ENCODE measurements around the gene ZBTB34. TPM values are rescaled to one million over a fixed set of nuclear protein-coding genes. Genes with fewer than 3 reads are reported as not detected.

Gene ZBTB34
- total RNA-seq, 1 donor from 2014 or later = 4.5 TPM

- intact Hi-C loops (cut with micrococcal nuclease) = no loop called here
- no peak for TF ChIP-seq CTCF (IDR thresholded peaks at IDR 0.05; ENCODE audit: borderline replicate concordance)
- no peak overlapping the region for H3K4me3 ChIP-seq
Observed at GRCh38 chr9:126877418-126877817, 17.0 kb downstream of the ZBTB34 start.

GRCh38 chr9:126879288-126879687, 18.8 kb downstream of the ZBTB34 start:
- no peak for TF ChIP-seq CTCF (IDR thresholded peaks at IDR 0.05; ENCODE audit: borderline replicate concordance)
- DNase-seq = no peak
- intact Hi-C loops (cut with micrococcal nuclease) = no loop called here
- H3K27me3 ChIP-seq (ENCODE audit: low read depth) = no peaks in the 10 kb centered on the region
- H3K4me3 ChIP-seq = no peak overlapping the region
- H3K27ac ChIP-seq (replicated peaks) = no peak overlapping the region
- H3K4me1 ChIP-seq = peaks cover 27% of the 10 kb centered on the region
- H3K9me3 ChIP-seq (replicated peaks) = no peaks in the 10 kb centered on the region
- H3K36me3 ChIP-seq = peaks cover 31% of the 10 kb centered on the region

More at GRCh38 chr9:126877418-126877817, 17.0 kb downstream of the ZBTB34 start:
- Histone ChIP-seq H3K9me3 (replicated peaks) (no peaks in the 10 kb centered on the region), H3K27ac (replicated peaks) (no peak overlapping the region), H3K36me3 (peaks cover 31% of the 10 kb centered on the region), H3K4me1 (peaks cover 36% of the 10 kb centered on the region), H3K27me3 (ENCODE audit: low read depth) (no peaks in the 10 kb centered on the region)
- DNase-seq = no peak

GRCh38 chr9:126880226-126880946, 19.9 kb downstream of the ZBTB34 start:
- no peak for TF ChIP-seq CTCF (IDR thresholded peaks at IDR 0.05; ENCODE audit: borderline replicate concordance)
- H3K4me1 ChIP-seq = peaks cover 29% of the 10 kb centered on the region
- H3K27me3 ChIP-seq (ENCODE audit: low read depth) = no peaks in the 10 kb centered on the region
- peaks cover 31% of the 10 kb centered on the region for H3K36me3 ChIP-seq
- H3K4me3 ChIP-seq = no peak overlapping the region
- H3K9me3 ChIP-seq (replicated peaks) = no peaks in the 10 kb centered on the region
- H3K27ac ChIP-seq (replicated peaks) = no peak overlapping the region
- intact Hi-C loops (cut with micrococcal nuclease) = no loop called here
- no peak for DNase-seq

DNA sequence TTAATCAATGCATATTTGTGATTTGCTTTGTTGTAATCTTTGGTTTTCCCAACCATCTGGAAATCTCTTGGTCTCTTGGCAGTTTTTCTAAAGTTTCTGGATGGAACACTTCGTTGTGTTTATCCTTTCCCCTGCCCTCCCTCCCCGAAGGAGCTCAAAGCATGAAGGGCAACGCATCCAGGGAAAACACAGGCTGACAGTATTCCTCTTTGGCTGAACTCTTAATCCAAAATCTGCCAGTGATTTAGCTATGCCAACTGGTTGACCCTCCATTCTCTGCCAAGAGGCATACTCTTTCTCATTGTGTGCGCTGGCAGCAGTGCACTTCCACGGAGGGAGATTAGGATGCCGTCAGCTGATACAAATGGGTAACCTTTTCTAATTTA, 20.5 kb downstream of the ZBTB34 start:
- Histone ChIP-seq H3K9me3 (replicated peaks) (no peaks in the 10 kb centered on the region), H3K4me3 (no peak overlapping the region), H3K27ac (replicated peaks) (no peak overlapping the region), H3K4me1 (peaks cover 33% of the 10 kb centered on the region), H3K27me3 (ENCODE audit: low read depth) (no peaks in the 10 kb centered on the region), H3K36me3 (peaks cover 31% of the 10 kb centered on the region)
- no peak for DNase-seq
- TF ChIP-seq CTCF (IDR thresholded peaks at IDR 0.05; ENCODE audit: borderline replicate concordance) = no peak
- intact Hi-C loops (cut with micrococcal nuclease) = no loop called here

- H3K36me3 ChIP-seq = peaks cover 31% of the 10 kb centered on the region
- no peaks in the 10 kb centered on the region for H3K27me3 ChIP-seq (ENCODE audit: low read depth)
- H3K4me3 ChIP-seq = no peak overlapping the region
- H3K9me3 ChIP-seq (replicated peaks) = no peaks in the 10 kb centered on the region
- peaks cover 33% of the 10 kb centered on the region for H3K4me1 ChIP-seq
- DNase-seq = no peak
- no peak overlapping the region for H3K27ac ChIP-seq (replicated peaks)
- no peak for TF ChIP-seq CTCF (IDR thresholded peaks at IDR 0.05; ENCODE audit: borderline replicate concordance)
- intact Hi-C loops (cut with micrococcal nuclease) = no loop called here
Observed at GRCh38 chr9:126882746-126883145, 22.3 kb downstream of the ZBTB34 start.
